HG03095 (cell line): ENCODE data around the gene PRCP.
"Not testable (repeated sequence)": the region's sequence is repeated elsewhere in the genome, so short reads cannot be mapped to it uniquely, and the experiment has no call there.

ENCODE experiments used
- ATAC-seq: cut with Tn5 transposase; IDR thresholded peaks from one replicate; pipeline ENCODE4 v1.9.1; 2021; ENCODE audit warnings: moderate library complexity; ENCODE audit not compliant: unreplicated experiment

PRCP gene

DNA sequence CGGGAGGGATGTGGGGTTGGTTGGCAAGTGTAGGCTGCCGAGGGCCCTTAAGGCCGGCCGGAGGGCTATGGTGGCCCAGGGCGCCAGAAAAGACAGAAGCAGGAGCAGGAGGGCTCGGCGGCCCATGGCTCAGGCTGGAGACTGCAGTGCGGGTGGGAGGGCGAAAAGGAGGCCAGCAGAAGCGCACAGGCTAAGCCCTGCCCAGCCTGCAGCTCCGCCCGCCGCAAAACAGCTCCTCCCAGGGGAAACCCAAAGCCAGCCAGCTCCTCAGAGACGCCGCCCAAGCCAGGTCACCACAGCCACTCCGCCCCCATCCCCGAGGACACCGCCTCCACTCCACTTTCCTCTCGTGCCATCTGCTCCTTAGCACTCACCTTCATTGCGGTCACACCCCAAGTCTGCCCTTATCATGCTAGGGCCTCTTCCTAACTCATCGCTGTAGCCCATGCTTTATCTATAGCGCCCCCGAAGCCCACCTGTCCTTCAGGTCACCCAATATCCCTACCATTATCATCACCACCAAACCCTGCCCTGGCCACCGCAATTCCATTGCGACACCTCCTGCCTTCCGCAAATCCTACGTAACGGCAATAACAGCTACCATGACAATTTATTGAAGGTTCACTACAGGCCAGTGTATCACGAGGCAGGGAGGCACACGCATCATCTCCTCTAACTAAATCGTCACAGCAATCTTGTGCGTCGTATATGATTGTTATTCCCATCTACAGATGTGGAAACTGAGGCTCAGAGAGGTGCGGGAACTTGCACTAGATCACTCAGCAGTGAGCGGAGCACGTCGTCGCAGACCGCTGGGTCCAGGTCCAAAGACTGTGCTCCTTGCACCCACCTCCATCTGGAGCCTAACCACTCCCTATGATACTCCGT is at the start of gene PRCP:
TSS of gene PRCP (minus strand) at position 154 of the 888 bp plus-strand sequence. CDS start at position 126, 28 bp downstream.
- peak; percentile 85 for ATAC-seq

- ATAC-seq, result no peak
Observed at GRCh38 chr11:82949352-82949751, 49.1 kb upstream of the PRCP start.

GRCh38 chr11:82945682-82946081 is 45.5 kb upstream of the PRCP start:
- no peak for ATAC-seq

DNA sequence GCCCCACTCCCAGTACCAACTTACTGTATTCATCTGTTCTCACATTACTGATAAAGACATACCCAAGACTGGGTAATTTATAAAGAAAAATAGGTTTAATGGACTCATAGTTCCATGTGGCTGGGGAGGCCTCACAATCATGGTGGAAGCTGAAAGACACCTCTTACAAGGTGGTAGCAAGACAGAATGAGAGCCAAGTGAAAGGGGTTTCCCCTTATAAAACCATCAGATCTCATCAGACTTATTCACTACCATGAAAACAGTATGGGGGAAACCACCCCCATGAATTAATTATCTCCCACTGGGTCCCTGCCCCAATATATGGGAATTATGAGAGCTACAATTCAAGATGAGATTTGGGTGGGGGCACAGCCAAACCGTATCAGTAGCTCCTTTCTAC is 44.8 kb upstream of the PRCP start:
- not testable (repeated sequence) for ATAC-seq

DNA sequence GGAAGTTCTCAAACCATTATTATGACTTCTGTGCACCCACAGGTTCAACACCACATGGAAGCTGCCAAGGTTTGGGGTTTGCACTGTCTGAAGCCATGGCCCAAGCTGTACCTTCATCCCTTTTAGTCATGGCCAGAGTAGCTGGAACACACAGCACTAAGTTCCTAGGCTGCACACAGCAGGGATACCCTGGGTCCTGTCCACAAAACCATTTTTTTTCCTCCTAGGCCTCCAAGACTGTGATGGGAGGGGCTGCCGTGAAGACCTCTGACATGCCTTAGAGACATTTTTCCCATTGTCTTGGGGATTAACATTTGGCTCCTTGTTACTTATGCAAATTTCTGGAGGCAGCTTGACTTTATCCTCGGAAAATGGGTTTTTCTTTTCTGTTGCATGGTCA is 44.0 kb upstream of the PRCP start:
- ATAC-seq, result no peak

- not testable (repeated sequence) for ATAC-seq
Observed at GRCh38 chr11:82943430-82943829, 43.2 kb upstream of the PRCP start.

GRCh38 chr11:82942376-82942775 is 42.1 kb upstream of the PRCP start:
- no peak for ATAC-seq

DNA sequence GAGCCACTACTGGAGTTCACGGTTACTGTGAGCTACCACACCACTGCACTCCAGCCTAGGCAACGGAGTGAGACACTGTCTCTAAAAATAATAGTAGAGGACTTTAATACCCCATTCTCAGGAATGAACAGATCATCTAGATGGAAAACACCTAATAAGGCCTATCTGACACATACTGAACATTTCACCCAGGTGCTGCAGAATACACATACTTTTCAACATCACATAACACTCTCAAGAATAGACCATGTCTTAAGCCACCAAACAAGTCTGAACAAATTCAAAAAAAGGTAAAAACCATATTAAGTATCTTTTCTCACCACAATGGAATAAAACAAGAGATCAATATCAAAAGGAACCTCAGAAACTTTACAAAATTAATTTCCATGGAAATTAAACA is 39.2 kb upstream of the PRCP start:
- ATAC-seq, result no peak

DNA sequence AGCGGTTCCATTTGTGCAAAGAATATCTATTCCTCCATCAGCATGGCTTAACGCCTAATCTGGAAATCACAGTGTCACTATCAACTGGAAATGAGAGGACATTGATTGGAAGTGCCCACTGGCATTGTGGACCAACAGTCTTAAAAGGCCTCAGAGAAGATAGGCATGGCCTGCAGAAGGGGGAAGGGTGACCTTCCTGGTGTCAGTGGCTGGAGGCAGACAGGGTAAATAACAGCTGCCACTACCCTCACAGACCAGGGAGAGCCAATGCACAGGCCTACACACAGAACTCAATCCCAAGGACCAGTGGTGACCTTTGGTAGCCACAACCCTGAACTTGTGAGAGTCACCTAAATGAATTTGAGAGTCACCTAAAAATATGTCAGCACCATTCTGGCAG is 37.3 kb upstream of the PRCP start:
- no peak for ATAC-seq

GRCh38 chr11:82936261-82936660 is 36.0 kb upstream of the PRCP start:
- ATAC-seq, result no peak

- ATAC-seq, result no peak
Observed at GRCh38 chr11:82932564-82932963, 32.3 kb upstream of the PRCP start.

GRCh38 chr11:82930734-82931133 is 30.5 kb upstream of the PRCP start:
- no peak for ATAC-seq

DNA sequence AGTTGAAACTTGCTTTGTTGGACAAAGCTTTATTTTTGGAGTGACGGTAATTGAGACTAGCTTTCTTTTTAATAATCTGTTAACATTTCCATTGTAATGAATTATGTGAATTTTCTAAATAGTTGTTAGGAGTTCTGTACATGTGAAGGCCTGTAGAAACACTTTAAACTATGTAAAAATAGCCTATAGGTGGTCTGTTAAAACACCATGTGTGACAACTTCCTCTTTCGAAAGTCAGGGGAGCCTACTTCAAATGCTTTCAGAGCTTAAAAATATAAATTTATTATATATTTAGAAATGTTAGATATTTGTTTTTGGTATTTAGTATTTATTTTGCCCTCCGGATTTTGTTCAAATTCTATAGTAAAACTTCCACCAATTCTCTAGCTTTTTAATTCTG is 30.0 kb upstream of the PRCP start:
- ATAC-seq, result no peak

GRCh38 chr11:82929121-82929520 is 28.9 kb upstream of the PRCP start:
- no peak for ATAC-seq

GRCh38 chr11:82927264-82927880 is 27.1 kb upstream of the PRCP start:
- ATAC-seq, result peak; percentile 69

DNA sequence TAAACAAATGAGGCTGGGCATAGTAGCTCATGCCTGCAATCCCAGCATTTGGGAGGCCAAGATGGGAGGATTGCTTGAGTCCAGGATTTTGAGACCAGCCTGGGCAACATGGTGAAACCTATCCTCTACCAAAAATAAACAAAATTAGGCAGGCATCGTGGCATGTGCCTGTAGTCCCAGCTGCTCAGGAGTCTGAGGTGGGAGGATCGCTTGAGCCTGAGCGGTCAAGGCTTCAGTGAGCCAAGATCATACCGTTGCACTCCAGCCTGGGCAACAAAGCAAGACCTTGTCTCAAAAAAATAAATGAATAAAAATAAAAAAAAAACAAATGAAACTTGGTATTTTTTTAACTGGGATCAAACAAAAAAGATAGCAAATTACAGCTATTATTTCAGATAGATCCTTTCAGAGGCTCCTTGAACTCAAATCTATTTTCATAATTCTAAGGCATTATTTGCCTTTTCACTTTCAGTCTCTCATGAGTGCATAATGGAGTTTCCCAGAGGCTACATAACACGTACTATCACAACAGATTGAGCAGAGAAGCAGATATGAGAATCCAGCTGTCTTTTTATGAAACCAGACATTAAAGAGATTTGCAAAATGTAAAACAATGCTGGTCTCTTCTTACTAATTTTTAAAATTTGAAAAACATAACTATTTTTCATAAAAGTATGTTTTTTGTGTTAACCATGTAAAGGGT is 24.4 kb upstream of the PRCP start:
- no peak for ATAC-seq

GRCh38 chr11:82922396-82923173 is 22.4 kb upstream of the PRCP start:
- ATAC-seq, result not testable (repeated sequence)

DNA sequence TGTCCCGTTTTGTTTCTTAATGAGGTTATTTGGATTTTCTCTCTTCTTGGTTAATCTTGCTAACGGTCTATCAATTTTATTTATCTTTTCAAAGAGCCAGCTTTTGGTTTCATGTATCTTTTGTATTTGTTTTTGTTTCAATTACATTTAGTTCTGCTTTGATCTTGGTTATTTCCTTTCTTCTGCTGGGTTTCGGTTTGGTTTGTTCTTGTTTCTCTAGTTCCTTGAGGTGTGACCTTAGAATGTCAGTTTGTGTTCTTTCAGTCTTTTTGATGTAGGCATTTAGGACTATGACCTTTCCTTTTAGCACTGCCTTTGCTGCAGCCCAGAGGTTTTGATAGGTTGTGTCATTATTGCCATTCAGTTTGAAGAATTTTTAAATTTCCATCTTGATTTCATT is 20.0 kb upstream of the PRCP start:
- not testable (repeated sequence) for ATAC-seq

GRCh38 chr11:82919786-82920185 is 19.6 kb upstream of the PRCP start:
- not testable (repeated sequence) for ATAC-seq

- ATAC-seq, result no peak
Observed at GRCh38 chr11:82909015-82909640, 8.9 kb upstream of the PRCP start.
